Stimulated activated naive CD4-positive, alpha-beta T cell treated with Interleukin-2 at 50 U/mL for 16 hours (primary cell): ENCODE data around the gene AVPR1B.
"Not testable (repeated sequence)": the region's sequence is repeated elsewhere in the genome, so short reads cannot be mapped to it uniquely, and the experiment has no call there.

Experiments
- DNase-seq: peaks from one replicate; lab custom pipeline; 2025; lab: John Stamatoyannopoulos, UW

The AVPR1B gene

DNA sequence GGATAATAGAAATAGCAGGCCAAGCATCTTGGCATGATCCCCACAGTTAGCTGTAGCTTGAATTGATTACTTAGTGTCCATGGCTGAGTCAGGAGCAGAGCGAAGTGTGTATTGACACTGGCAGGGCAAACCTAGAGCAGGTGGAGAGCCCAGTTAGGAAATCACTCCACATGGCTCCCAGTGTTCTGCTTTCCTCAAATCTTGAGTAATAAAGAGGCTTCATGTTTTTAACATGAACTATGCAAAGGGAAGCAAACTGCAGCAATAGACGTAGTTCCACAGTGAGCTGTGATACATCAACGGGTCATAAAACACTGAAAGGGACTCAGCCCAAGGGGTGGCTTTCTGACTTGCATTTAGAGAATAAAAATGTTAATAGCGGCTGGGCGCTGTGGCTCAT is 35.3 kb downstream of the AVPR1B start:
- DNase-seq, result no peak

DNA sequence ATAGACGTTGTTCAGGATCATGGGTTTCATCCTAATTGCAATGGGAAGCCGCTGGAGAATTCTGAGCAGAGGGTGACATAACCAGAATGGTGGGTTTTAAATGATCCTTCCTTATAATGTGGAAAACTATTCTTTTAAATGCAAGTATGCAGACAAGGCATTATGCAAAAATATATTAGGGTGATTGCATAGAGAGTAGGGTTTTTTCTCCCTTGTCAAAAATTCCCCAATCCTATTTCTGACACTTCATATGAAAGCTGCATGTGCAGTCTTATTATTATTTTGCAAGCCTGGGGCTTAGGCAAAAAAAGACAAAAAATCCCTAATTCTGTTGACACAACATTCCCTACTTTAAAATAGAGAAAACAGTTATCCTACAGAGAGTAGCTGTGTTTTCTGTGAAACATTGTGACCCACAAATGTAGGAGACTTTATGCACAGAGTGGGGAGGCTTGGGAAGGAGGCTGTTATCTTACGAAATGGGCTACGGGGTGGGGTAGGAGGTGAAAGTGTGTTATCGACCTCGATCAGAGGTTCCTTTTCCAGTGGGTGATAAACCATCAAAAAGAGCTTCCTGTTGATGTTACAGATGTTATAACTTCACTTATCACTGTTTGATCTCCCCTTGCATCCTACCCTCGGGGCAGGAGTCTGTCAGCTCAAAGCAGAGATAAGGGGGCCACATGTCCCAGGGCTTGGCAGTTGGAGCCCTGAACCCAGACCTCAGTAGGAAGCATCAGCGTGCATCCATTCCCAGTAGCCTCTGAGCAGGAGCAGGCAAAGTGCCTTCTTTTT is 37.0 kb downstream of the AVPR1B start:
- no peak for DNase-seq

DNA sequence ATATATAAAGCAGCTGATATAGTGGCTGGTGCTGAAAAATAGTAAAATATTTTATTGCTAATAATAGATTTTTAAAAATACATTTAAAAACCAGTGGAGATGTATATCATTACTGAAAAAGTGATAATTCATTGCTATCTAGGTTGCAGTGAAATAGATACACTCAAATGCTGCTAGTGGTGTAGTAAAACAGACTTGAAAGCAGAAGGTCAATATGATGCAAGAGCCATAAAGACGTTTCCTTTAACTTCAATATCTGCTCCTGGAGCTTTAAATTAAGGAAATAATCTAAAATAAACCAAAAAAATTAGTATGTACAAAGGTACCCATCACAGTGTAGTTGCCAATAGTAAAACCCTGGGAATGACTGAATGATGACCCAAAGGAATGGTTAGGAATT is 38.1 kb downstream of the AVPR1B start:
- DNase-seq, result no peak

- DNase-seq, result no peak
Observed at GRCh38 chr1:206075786-206076755, 41.1 kb downstream of the AVPR1B start.

GRCh38 chr1:206074839-206075238 is 42.3 kb downstream of the AVPR1B start:
- no peak for DNase-seq

- DNase-seq, result no peak
Observed at GRCh38 chr1:206070627-206071304, 46.4 kb downstream of the AVPR1B start.

DNA sequence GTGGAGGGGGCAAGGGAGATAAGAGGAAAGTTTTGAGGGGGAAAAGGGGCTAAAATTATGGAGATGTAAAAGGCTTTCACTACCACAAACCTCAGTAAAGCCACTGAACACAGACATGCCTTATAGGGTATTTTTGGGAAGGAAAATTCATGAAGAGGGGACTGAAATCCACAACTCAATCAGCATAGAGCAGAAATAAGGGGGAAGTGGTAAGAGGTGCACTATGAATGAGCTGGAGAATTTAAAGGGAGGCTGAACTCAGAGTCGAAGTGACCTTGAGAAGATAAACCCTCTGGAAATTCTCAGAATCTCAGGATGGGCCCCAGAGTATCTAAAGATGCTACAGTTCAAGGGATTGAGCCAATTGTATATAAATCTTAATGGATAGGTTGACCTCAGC is 48.9 kb downstream of the AVPR1B start:
- no peak for DNase-seq

- DNase-seq, result no peak
Observed at GRCh38 chr1:206067486-206068227, 49.5 kb downstream of the AVPR1B start.

GRCh38 chr1:206066479-206067171 is 50.6 kb downstream of the AVPR1B start:
- DNase-seq, result no peak

GRCh38 chr1:206065547-206066145 is 51.5 kb downstream of the AVPR1B start:
- DNase-seq, result no peak

GRCh38 chr1:206064501-206064900 is 52.7 kb downstream of the AVPR1B start:
- DNase-seq, result not testable (repeated sequence)

DNA sequence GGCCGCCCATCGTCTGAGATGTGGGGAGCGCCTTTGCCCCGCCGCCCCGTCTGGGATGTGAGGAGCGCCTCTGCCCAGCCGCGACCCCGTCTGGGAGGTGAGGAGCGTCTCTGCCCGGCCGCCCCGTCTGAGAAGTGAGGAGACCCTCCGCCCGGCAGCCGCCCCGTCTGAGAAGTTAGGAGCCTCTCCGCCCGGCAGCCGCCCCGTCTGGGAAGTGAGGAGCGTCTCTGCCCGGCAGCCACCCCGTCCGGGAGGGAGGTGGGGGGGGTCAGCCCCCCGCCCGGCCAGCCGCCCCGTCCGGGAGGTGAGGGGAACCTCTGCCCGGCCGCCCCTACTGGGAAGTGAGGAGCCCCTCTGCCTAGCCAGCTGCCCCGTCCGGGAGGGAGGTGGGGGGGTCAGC is 53.2 kb downstream of the AVPR1B start:
- not testable (repeated sequence) for DNase-seq

DNA sequence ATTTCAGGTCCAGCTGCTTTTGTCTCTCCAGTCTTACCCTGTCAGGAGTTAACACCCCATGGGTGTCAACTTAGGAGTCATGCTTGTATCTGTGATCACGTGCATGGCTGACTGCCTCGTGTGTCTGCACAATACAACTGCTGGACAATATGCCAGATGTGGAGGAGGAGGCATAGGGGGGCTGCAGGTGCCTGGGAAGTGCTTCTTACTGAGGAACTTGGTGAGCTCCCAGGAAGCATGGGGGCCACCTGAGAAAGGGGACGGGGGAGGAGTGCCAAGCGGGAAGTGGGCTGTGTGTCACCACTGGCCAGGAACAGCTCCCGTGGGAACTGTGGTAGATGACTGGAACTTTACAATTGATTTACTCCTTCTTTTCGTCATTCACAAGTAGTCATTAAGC is 54.7 kb downstream of the AVPR1B start:
- DNase-seq, result no peak

DNA sequence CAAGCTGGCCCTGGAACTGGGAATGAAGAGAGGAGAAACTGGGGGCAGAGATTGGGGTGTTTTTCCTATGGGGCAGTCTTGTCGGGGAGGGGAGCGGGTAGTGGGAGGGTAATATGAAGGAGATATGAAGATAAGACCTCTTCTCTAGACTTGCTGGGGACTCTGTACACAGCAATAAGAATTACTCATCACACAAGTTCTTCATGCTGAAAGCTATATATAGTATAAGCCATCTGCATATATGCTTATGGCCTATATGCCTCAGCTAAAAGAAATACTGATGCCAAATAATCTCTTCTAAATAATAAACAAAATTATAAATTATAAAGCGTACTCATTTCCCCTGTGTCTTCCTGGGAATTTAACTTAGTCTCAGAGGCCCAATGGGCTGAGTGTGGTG is 56.3 kb downstream of the AVPR1B start:
- no peak for DNase-seq
